Breast epithelium (tissue), 3 donors: ENCODE data around the gene RBPJ.

Experiments used
- CTCF ChIP-seq, 3 donors: fragments of 450-650 bp; IDR thresholded peaks; one replicate each; pipeline ENCODE4 v1.5.1; 2016 to 2017; ENCODE audit warnings: antibody characterized with exemption in 3 of 3, mild to moderate bottlenecking in 3 of 3, moderate library complexity in 3 of 3
- POLR2A ChIP-seq: fragments of 450-650 bp; IDR thresholded peaks from one replicate; pipeline ENCODE4 v1.6.1; 2016; ENCODE audit warnings: antibody characterized with exemption, mild to moderate bottlenecking, moderate library complexity
- POLR2AphosphoS5 ChIP-seq, 3 donors: sonication (generic); formaldehyde crosslinking; IDR thresholded peaks; one replicate each; pipeline ENCODE4 v1.6.1; 2017; ENCODE audit warnings: antibody characterized with exemption in 3 of 3

- TF ChIP-seq CTCF (IDR thresholded peaks at IDR 0.05), result no peak
- TF ChIP-seq POLR2A, result no peak
- no peak for TF ChIP-seq POLR2AphosphoS5 (IDR thresholded peaks at IDR 0.05)
Measured at GRCh38 chr4:26425953-26426352, 105.1 kb downstream of the RBPJ start.
